ENCODE measurements around the gene CD2BP2. TPM values are rescaled to one million over a fixed set of nuclear protein-coding genes. Genes with fewer than 3 reads are reported as not detected.

CD2BP2 gene
- total and polyA plus RNA-seq, 2 of the 8 experiments (the other 6 are each of a cell fraction or from before 2014, with no cell fraction given) = 22.4 to 55.3 TPM

GRCh38 chr16:30376461-30376902, 21.4 kb upstream of the CD2BP2 start:
- Histone ChIP-seq H3K18ac (ENCODE audit: extremely low read depth, low read length) (no peak overlapping the region), H2BK120ac (replicated peaks; ENCODE audit: low read depth, low read length) (no peak overlapping the region), H3K23ac (ENCODE audit: insufficient read length) (no peak overlapping the region), H4K91ac (replicated peaks; ENCODE audit: insufficient read length, low read length) (no peak overlapping the region), H3K9me3 (ENCODE audit: insufficient read depth in 2 of 2, low read depth in 1 of 2, low read length in 1 of 2) (no peaks in the 10 kb centered on the region), H3K9ac (replicated peaks in 1 of 4; ENCODE audit: extremely low read depth in 1 of 4, low read depth in 3 of 4, low read length in 3 of 4) (no peak overlapping the region; a peak in 1 of 7 replicates), H3K4me1 (replicated peaks in 1 of 4; ENCODE audit: control insufficient read depth in 3 of 4, insufficient read depth in 4 of 4, low read length in 3 of 4) (peaks cover 0 to 9% (median 5%) of the 10 kb centered on the region in 4 experiments; a peak in 5 of 7 replicates), H3K79me1 (ENCODE audit: low read depth, low read length) (no peaks in the 10 kb centered on the region), H3K4me3 (ENCODE audit: extremely low read depth in 1 of 4, insufficient read depth in 2 of 4, low read depth in 3 of 4, low read length in 4 of 4) (no peak overlapping the region), H3K56ac (replicated peaks; ENCODE audit: insufficient read length, low read depth, low read length) (no peak overlapping the region), H2BK12ac (ENCODE audit: low read depth, low read length) (no peak overlapping the region), H3K4me2 (ENCODE audit: insufficient read depth in 1 of 2, low read depth in 2 of 2, low read length in 2 of 2) (no peak overlapping the region; a peak in 1 of 4 replicates), H2BK5ac (ENCODE audit: low read depth, low read length) (no peak overlapping the region), H2AFZ (ENCODE audit: low read length) (no peak overlapping the region), H3K27me3 (replicated peaks in 1 of 4; ENCODE audit: control insufficient read depth in 3 of 4, extremely low read depth in 1 of 4, insufficient read depth in 3 of 4, low read length in 3 of 4) (no peaks in the 10 kb centered on the region), H3K23me2 (ENCODE audit: low read depth, low read length) (peaks cover 10% of the 10 kb centered on the region), H4K5ac (ENCODE audit: insufficient read length, low read depth, low read length) (no peak overlapping the region), H3K79me2 (ENCODE audit: control insufficient read depth in 1 of 2, insufficient read depth in 2 of 2, low read length in 2 of 2) (no peaks in the 10 kb centered on the region), H2BK20ac (ENCODE audit: low read length) (no peak overlapping the region), H4K20me1 (replicated peaks in 1 of 2; ENCODE audit: control insufficient read depth in 1 of 2, insufficient read depth in 2 of 2, low read length in 2 of 2) (no peaks in the 10 kb centered on the region), H3K36me3 (ENCODE audit: control insufficient read depth in 2 of 4, insufficient read depth in 4 of 4, low read length in 3 of 4) (no peaks in the 10 kb centered on the region), H4K8ac (ENCODE audit: extremely low read depth, insufficient read depth, low read length) (no peak overlapping the region), H2BK15ac (ENCODE audit: low read length) (peak overlapping the region; percentile 12; the same call in 1 of the 2 replicates), H2AK5ac (ENCODE audit: low read depth, low read length) (no peak overlapping the region), H3K27ac (ENCODE audit: low read depth, low read length) (no peak overlapping the region), H3K4ac (replicated peaks; ENCODE audit: insufficient read length, low read depth, low read length) (no peak overlapping the region), H3K14ac (ENCODE audit: insufficient read length) (no peak overlapping the region)
- ChIA-PET POLR2A (ENCODE audit: partially characterized antibody) (interaction anchor here (0.8 to 13.6 kb wide), 7 partner anchors 13 to 372 kb away, joined by 3 to 151 read pairs (median 4); partner anchors contain the start of genes CD2BP2, PHKG2, ZNF48 and ZNF771), CTCF (ENCODE audit: partially characterized antibody) (interaction anchor here (0.6 to 2.3 kb wide), 5 partner anchors 18 to 40 kb away, joined by 3 to 8 read pairs (median 3); partner anchors contain the start of gene ZNF771)
- 88% methylated on average over 8 of the region's 8 CpGs; no CpG with 5 or more reads in 1 of the 2 experiments for WGBS, 2 experiments (ENCODE audit: extremely low coverage in 1 of 2, insufficient coverage in 1 of 2, insufficient read length in 1 of 2, insufficient replicate concordance in 2 of 2, low coverage in 1 of 2, low lambda C conversion rate in 2 of 2, missing lambda C conversion rate in 1 of 2)
- no peak for DNase-seq (ENCODE audit: low read depth in 1 of 2, low spot score in 2 of 2)
- FAIRE-seq = no peak
- TF ChIP-seq POU5F1 (IDR thresholded peaks at IDR 0.05; ENCODE audit: low read depth, low read length) = no peak
- no peak for TF ChIP-seq CTBP2 (IDR thresholded peaks at IDR 0.05; ENCODE audit: borderline replicate concordance, insufficient read depth, insufficient read length, low read length)
- no peak for TF ChIP-seq JUN (IDR thresholded peaks at IDR 0.05; ENCODE audit: low read depth, low read length)
- TF ChIP-seq RFX5 (IDR thresholded peaks at IDR 0.05; ENCODE audit: borderline replicate concordance, low read depth, low read length) = no peak
- no peak for TF ChIP-seq CBX5 (IDR thresholded peaks at IDR 0.05; ENCODE audit: low read depth, low read length)
- no peak for TF ChIP-seq CEBPB (IDR thresholded peaks at IDR 0.05; ENCODE audit: low read depth, low read length)
- no peak for TF ChIP-seq ATF3 (IDR thresholded peaks at IDR 0.05; ENCODE audit: insufficient read depth, low read depth, low read length)
- TF ChIP-seq BCL11A (IDR thresholded peaks at IDR 0.05; ENCODE audit: low read depth in 2 of 2, low read length in 2 of 2) = no peak
- no peak for TF ChIP-seq RXRA (IDR thresholded peaks at IDR 0.05; ENCODE audit: insufficient read depth, low read depth, low read length)
- TF ChIP-seq CTCF (IDR thresholded peaks at IDR 0.05; ENCODE audit: control extremely low read depth in 1 of 3, insufficient read depth in 1 of 3, low read depth in 1 of 3, low read length in 3 of 3) = no peak

Data from H1 (cell line).